HepG2 (cell line): ENCODE measurements around the gene PRDM15. TPM values are rescaled to one million over a fixed set of nuclear protein-coding genes. Genes with fewer than 3 reads are reported as not detected.

ENCODE experiments used
- ATAC-seq: fragments of 200-7000 bp; cut with Tn5 transposase; 3 replicates; pipeline ENCODE4 v1.9.1; 2020; ENCODE audit warnings: mild to moderate bottlenecking, moderate library complexity
- BruUV-seq: library from RNA; stranded (reverse); fragments of 400-500 nt; replicated peaks from 2 replicates; lab custom pipeline; 2021; lab: Mats Ljungman, UMichigan
- CTCF ChIA-PET: fragments of 300-600 bp; formaldehyde crosslinking; extraction: SDS; loops from one replicate; lab custom pipeline; 2021; ENCODE audit warnings: low total read pairs, inconsistent platforms, low intra/inter-chr PET ratio; lab: Yijun Ruan, JAX
- POLR2A ChIA-PET: fragments of 350-600 bp; sonication (Branson Sonifier 250); formaldehyde crosslinking; loops from one replicate; lab custom pipeline; 2020; ENCODE audit warnings: antibody characterized with exemption, inconsistent platforms; lab: Yijun Ruan, JAX
- DNase-seq: peaks from one replicate; pipeline ENCODE4 v3.0.0-alpha.2; 2015; ENCODE audit warnings: low spot score
- FAIRE-seq: peaks from 3 replicates; lab custom pipeline; 2011; peaks lifted over from hg19 to GRCh38; lab: Jason Lieb, UNC
- H2AFZ ChIP-seq: one replicate; pipeline ENCODE4 v1.6.1; 2011; ENCODE audit warnings: low read length, inconsistent platforms
- H3K27ac ChIP-seq: fragments of 300-600 bp; 3 replicates; pipeline ENCODE4 v1.8.0; 2011; ENCODE audit warnings: mixed run types, mild to moderate bottlenecking, mixed read lengths, low read length, inconsistent platforms; ENCODE audit not compliant: insufficient read depth; ENCODE audit errors: extremely low read length
- H3K27me3 ChIP-seq, 2 experiments: fragments of 200-600 bp in 1 of 2; 2 replicates in 1 of 2; 3 replicates in 1 of 2; pipeline versions ENCODE4 v1.6.0 to v1.8.0; 2011; ENCODE audit warnings: low read length in 2 of 2, mild to moderate bottlenecking in 2 of 2, moderate library complexity in 2 of 2, inconsistent platforms in 1 of 2; ENCODE audit not compliant: insufficient read depth in 2 of 2, control insufficient read depth in 1 of 2
- H3K36me3 ChIP-seq, 2 experiments: fragments of 200-600 bp in 1 of 2; replicated peaks in 1 of 2; 2 replicates in 1 of 2; 3 replicates in 1 of 2; pipeline versions ENCODE4 v1.5.1 to v1.8.0; 2011; ENCODE audit warnings: low read length in 2 of 2, inconsistent platforms in 1 of 2; ENCODE audit not compliant: insufficient read depth in 2 of 2, control insufficient read depth in 1 of 2
- H3K4me1 ChIP-seq: 2 replicates; pipeline ENCODE4 v1.5.1; 2012; ENCODE audit warnings: low read length, inconsistent platforms; ENCODE audit not compliant: insufficient read depth
- H3K4me2 ChIP-seq: 2 replicates; pipeline ENCODE4 v1.6.0; 2011; ENCODE audit warnings: low read depth, low read length, inconsistent platforms
- H3K4me3 ChIP-seq, 3 experiments: fragments of 200-600 bp in 1 of 3; sonication (generic), shearing (Covaris generic) in 1 of 3; replicated peaks in 1 of 3; 2 replicates each; pipeline ENCODE4 v1.5.1; 2011 to 2016; ENCODE audit warnings: low read length in 3 of 3, inconsistent platforms in 2 of 3, low read depth in 2 of 3, mild to moderate bottlenecking in 2 of 3, control low read depth in 1 of 3, mixed read lengths in 1 of 3; ENCODE audit not compliant: insufficient read depth in 1 of 3
- H3K79me2 ChIP-seq: one replicate; pipeline ENCODE4 v1.6.1; 2011; ENCODE audit warnings: low read length, inconsistent platforms; ENCODE audit not compliant: insufficient read depth
- H3K9ac ChIP-seq: 2 replicates; pipeline ENCODE4 v1.6.0; 2011; ENCODE audit warnings: mild to moderate bottlenecking, low read depth, low read length, inconsistent platforms; ENCODE audit not compliant: insufficient read depth
- H3K9me3 ChIP-seq: 2 replicates; pipeline ENCODE4 v1.5.1; 2012; ENCODE audit warnings: mild to moderate bottlenecking, low read length
- H4K20me1 ChIP-seq: 2 replicates; pipeline ENCODE4 v1.6.0; 2011; ENCODE audit warnings: inconsistent platforms, mild to moderate bottlenecking, low read length, moderate library complexity; ENCODE audit not compliant: insufficient read depth
- ARHGAP35 ChIP-seq: sonication (generic); formaldehyde crosslinking; IDR thresholded peaks from 2 replicates; pipeline ENCODE4 v1.9.0; 2022; ENCODE audit warnings: mild to moderate bottlenecking, inconsistent platforms, moderate library complexity, missing genetic modification reagents, borderline replicate concordance
- ELF3 ChIP-seq: IDR thresholded peaks from 2 replicates; pipeline ENCODE4 v1.6.1; 2016; ENCODE audit warnings: missing genetic modification reagents, missing compliant biosample characterization
- HNRNPH1 ChIP-seq: fragments of 200-400 bp; formaldehyde crosslinking; optimal IDR thresholded peaks from 2 replicates; pipeline ENCODE3; 2017; ENCODE audit warnings: mild to moderate bottlenecking, low read depth, low read length
- NFKB2 ChIP-seq: sonication (generic); formaldehyde crosslinking; IDR thresholded peaks from 2 replicates; pipeline ENCODE4 v1.4.0; 2020; ENCODE audit warnings: missing genetic modification reagents, borderline replicate concordance
- PPARG ChIP-seq: conservative IDR thresholded peaks from 2 replicates; pipeline ENCODE4 v1.6.1; 2016; ENCODE audit warnings: missing biosample characterization, missing genetic modification reagents
- SNAPC2 ChIP-seq: sonication (generic); formaldehyde crosslinking; IDR thresholded peaks from 2 replicates; pipeline ENCODE4 v1.8.1; 2022; ENCODE audit warnings: mild to moderate bottlenecking, missing genetic modification reagents
- ZNF451 ChIP-seq: sonication (generic); formaldehyde crosslinking; IDR thresholded peaks from 2 replicates; pipeline ENCODE4 v1.5.0; 2020; ENCODE audit warnings: mild to moderate bottlenecking, missing genetic modification reagents
- ZNF615 ChIP-seq: sonication (generic); formaldehyde crosslinking; IDR thresholded peaks from 2 replicates; pipeline ENCODE4 v1.5.0; 2020; ENCODE audit warnings: mild to moderate bottlenecking, missing genetic modification reagents, borderline replicate concordance
- ZNF616 ChIP-seq: sonication (generic); formaldehyde crosslinking; IDR thresholded peaks from 2 replicates; pipeline ENCODE4 v1.5.0; 2020; ENCODE audit warnings: low read depth, mild to moderate bottlenecking, missing genetic modification reagents
- ZSCAN12 ChIP-seq: sonication (generic); formaldehyde crosslinking; IDR thresholded peaks from 2 replicates; pipeline ENCODE4 v1.9.0; 2021; ENCODE audit warnings: mild to moderate bottlenecking, missing genetic modification reagents
- WGBS: methylation state at CpG from one replicate; pipeline ENCODE4 v1.1.6; 2017; ENCODE audit warnings: low lambda C conversion rate; 5-methylcytosine and 5-hydroxymethylcytosine counted together
- in situ Hi-C: cut with HindIII; loops from 2 replicates; pipeline ENCODE4 v1.10.0; 2017; ENCODE audit warnings: low pct_unique_long_range_greater_than_20kb; ENCODE audit not compliant: extremely low pct_ligation_motif_present
- intact Hi-C: fragments of 100-400 bp; cut with micrococcal nuclease; formaldehyde crosslinking; loops from one replicate; pipeline ENCODE4 v1.10.0; 2022; ENCODE audit not compliant: unreplicated experiment
- polyA plus RNA-seq, 8 experiments: library from polyadenylated mRNA; depleted of rRNA in 3 of 8; stranded (reverse) in 7 of 8; unstranded in 1 of 8; fragments of >200 nt; fragmentation: Illumina TruSeq in 4 of 8; extraction: Trizol in 4 of 8; gene quantifications; 2 replicates each; pipeline versions ENCODE4 v1.2.1 to v1.2.3, GENCODE V29; 2011 to 2016; ENCODE audit warnings: low read depth in 4 of 8, missing spikeins in 1 of 8, mixed read lengths in 1 of 8; ENCODE audit not compliant: insufficient read depth in 1 of 8
- total RNA-seq, 5 experiments: library from RNA; depleted of rRNA; stranded (reverse); fragments of >200 nt; fragmentation: Illumina TruSeq; extraction: Trizol; gene quantifications; 2 replicates each; pipeline ENCODE4 v1.2.3, GENCODE V29; 2016; ENCODE audit warnings: low read depth in 1 of 5
- TF ChIP-seq, protein P1 (sequence below): sonication (generic); formaldehyde crosslinking; IDR thresholded peaks from 2 replicates; pipeline ENCODE4 v1.5.0; 2020; ENCODE audit warnings: missing genetic modification reagents

The PRDM15 gene
- total and polyA plus RNA-seq, 2 of the 13 experiments (the other 11 are each of a cell fraction or from before 2014, with no cell fraction given), result 4.0 to 6.9 TPM

DNA sequence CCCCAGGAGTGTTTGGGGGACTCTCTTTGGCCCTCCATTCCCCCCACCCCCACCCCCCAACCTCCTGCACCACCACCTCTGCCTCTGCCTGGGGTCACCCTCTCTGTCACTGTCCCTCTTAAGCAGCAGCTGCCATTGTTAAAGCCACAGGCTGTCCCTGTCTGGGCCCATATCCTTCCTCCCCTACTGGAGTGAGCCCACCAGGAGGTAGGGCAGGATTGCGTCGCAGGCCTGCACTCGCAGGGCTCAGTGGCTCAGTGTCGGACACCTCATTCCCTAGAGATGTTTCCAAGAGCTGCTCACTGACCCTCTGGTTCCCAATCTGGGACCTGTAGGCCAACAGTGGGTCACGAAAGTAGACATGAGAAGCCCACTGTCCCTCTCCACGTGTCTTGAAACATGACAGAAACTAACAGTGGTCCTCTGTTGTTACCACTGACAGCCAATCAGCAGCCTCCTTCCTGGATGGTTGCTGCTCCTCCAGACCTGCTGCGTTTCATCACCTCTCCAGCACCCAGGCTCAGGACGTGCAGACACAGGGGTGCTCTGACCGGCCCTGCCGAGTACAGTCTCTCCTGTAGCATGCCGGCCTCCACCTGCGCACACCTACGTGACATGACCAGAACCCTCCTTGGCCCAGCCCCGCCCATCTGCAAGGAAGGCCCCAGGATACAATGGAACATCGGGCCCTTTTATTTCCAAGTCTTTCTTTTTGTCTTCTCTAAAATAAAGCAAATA is 7.7 kb downstream of the PRDM15 start:
- no peak for FAIRE-seq
- H2AFZ ChIP-seq, result no peak overlapping the region
- intact Hi-C loops, result no loop called here
- no peak overlapping the region for H3K27ac ChIP-seq
- BruUV-seq, result no TSS peak
- no peaks in the 10 kb centered on the region for H3K9me3 ChIP-seq
- H3K9ac ChIP-seq, result no peak overlapping the region
- 0 out of 2 replicates have a peak, but pooled peaks cover 7% of the 10 kb centered on the region for H3K4me1 ChIP-seq
- WGBS, result 96% methylated on average over 11 of the region's 15 CpGs
- TF ChIP-seq ARHGAP35 (no peak), ZNF616 (CRISPR knock-in tag) (no peak), ZNF451 (CRISPR knock-in tag) (no peak), ZSCAN12 (CRISPR knock-in tag) (no peak)
- TF ChIP-seq, protein P1, sequence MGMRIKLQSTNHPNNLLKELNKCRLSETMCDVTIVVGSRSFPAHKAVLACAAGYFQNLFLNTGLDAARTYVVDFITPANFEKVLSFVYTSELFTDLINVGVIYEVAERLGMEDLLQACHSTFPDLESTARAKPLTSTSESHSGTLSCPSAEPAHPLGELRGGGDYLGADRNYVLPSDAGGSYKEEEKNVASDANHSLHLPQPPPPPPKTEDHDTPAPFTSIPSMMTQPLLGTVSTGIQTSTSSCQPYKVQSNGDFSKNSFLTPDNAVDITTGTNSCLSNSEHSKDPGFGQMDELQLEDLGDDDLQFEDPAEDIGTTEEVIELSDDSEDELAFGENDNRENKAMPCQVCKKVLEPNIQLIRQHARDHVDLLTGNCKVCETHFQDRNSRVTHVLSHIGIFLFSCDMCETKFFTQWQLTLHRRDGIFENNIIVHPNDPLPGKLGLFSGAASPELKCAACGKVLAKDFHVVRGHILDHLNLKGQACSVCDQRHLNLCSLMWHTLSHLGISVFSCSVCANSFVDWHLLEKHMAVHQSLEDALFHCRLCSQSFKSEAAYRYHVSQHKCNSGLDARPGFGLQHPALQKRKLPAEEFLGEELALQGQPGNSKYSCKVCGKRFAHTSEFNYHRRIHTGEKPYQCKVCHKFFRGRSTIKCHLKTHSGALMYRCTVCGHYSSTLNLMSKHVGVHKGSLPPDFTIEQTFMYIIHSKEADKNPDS (CRISPR knock-in tag), result no peak
- TF ChIP-seq, all 625 proteins: peak for 0
- Histone ChIP-seq H3K4me2 (no peak overlapping the region), H3K36me3 (no peaks in the 10 kb centered on the region), H4K20me1 (no peaks in the 10 kb centered on the region), H3K4me3 (no peak overlapping the region), H3K27me3 (no peaks in the 10 kb centered on the region), H3K79me2 (peaks cover 15% of the 10 kb centered on the region)
- ChIA-PET POLR2A (no interaction called here), CTCF (no interaction called here)
- in situ Hi-C loops, result no loop called here
- ATAC-seq (no peak), DNase-seq (no peak)

DNA sequence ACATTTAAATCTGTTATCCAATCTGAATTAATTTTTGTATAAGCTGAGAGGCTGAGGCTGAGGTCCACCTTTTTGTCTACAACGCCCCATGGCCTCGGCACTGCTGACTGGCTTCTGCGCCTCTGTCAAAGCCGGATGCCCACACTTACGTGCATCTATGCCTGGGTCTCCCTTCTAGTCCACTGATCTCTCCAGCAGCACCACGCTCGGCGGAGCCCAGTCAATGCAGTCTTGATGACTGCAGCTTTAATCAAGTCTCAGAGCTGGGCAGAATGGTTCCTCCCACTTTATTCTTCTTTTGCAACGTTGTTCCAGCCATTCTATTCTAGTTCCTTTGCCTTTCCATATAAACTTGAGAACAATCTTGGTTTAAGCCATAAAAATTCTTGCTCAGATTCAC is 9.4 kb downstream of the PRDM15 start:
- TF ChIP-seq SNAPC2 (CRISPR knock-in tag) (no peak), ZNF615 (CRISPR knock-in tag) (no peak), HNRNPH1 (no peak), NFKB2 (CRISPR knock-in tag) (no peak), ELF3 (no peak), PPARG (CRISPR knock-in tag) (no peak)
- TF ChIP-seq, all 625 proteins: peak for 0
- Histone ChIP-seq H3K79me2 (peaks cover 4% of the 10 kb centered on the region), H3K9me3 (no peaks in the 10 kb centered on the region), H3K4me1 (0 out of 2 replicates have a peak, but pooled peaks cover 3% of the 10 kb centered on the region), H3K4me2 (no peak overlapping the region), H4K20me1 (no peaks in the 10 kb centered on the region), H2AFZ (no peak overlapping the region), H3K9ac (no peak overlapping the region), H3K4me3 (no peak overlapping the region), H3K27me3 (no peaks in the 10 kb centered on the region), H3K27ac (no peak overlapping the region), H3K36me3 (no peaks in the 10 kb centered on the region)
- intact Hi-C loops, result no loop called here
- ChIA-PET CTCF (no interaction called here), POLR2A (no interaction called here)
- DNase-seq (no peak), FAIRE-seq (no peak), ATAC-seq (no peak)
- in situ Hi-C loops, result no loop called here
- WGBS, result 93% methylated on average over 9 of the region's 9 CpGs
- BruUV-seq, result no TSS peak
